NCI-H1092 treated with DMSO at 0.1 percent for 48 hours (cell line): ENCODE measurements around the gene KLHL9.
"Not testable (repeated sequence)": the region's sequence is repeated elsewhere in the genome, so short reads cannot be mapped to it uniquely, and the experiment has no call there.

Experiments
- DNase-seq: peaks from one replicate; lab custom pipeline; 2025; lab: John Stamatoyannopoulos, UW

The KLHL9 gene

GRCh38 chr9:21334701-21335632 is at the start of gene KLHL9:
KLHL9 (minus strand) TSS chr9:21335404; CDS start chr9:21334859, 545 bp downstream.
- DNase-seq: peak; percentile 95

- DNase-seq: no peak
These were observed 48.4 kb upstream of the KLHL9 start for GRCh38 chr9:21383627-21384026.

GRCh38 chr9:21381448-21382339 is 46.5 kb upstream of the KLHL9 start:
- no peak for DNase-seq

- DNase-seq: not testable (repeated sequence)
These were observed 36.3 kb upstream of the KLHL9 start for GRCh38 chr9:21371467-21371866.

GRCh38 chr9:21367957-21368356 is 32.8 kb upstream of the KLHL9 start, which contains the start of gene IFNA13:
IFNA13 (minus strand) TSS chr9:21368057; CDS start chr9:21368010, 47 bp downstream.
- no peak for DNase-seq

- not testable (repeated sequence) for DNase-seq
These were observed 32.0 kb upstream of the KLHL9 start for GRCh38 chr9:21367169-21367568.

- DNase-seq: no peak
These were observed 27.1 kb upstream of the KLHL9 start for GRCh38 chr9:21362287-21362686.

- DNase-seq: no peak
These were observed 22.6 kb upstream of the KLHL9 start for GRCh38 chr9:21357479-21358460.

- no peak for DNase-seq
These were observed 15.6 kb upstream of the KLHL9 start, which contains the start of gene IFNA6 for GRCh38 chr9:21350787-21351186. IFNA6 (minus strand) TSS chr9:21350887; CDS start chr9:21350887, 0 bp downstream.

GRCh38 chr9:21348430-21348970 is 13.3 kb upstream of the KLHL9 start:
- DNase-seq: no peak

GRCh38 chr9:21340735-21341134 is 5.5 kb upstream of the KLHL9 start:
- DNase-seq: no peak

- DNase-seq: no peak
These were observed 1.3 kb upstream of the KLHL9 start for GRCh38 chr9:21336457-21336856.

- DNase-seq: no peak
These were observed 2.0 kb downstream of the KLHL9 start for GRCh38 chr9:21333226-21333625.

GRCh38 chr9:21331676-21332402 is 3.4 kb downstream of the KLHL9 start:
- no peak for DNase-seq

GRCh38 chr9:21326526-21327139 is 8.6 kb downstream of the KLHL9 start:
- DNase-seq: peak; percentile 79

GRCh38 chr9:21324047-21324446 is 11.2 kb downstream of the KLHL9 start:
- no peak for DNase-seq

GRCh38 chr9:21322911-21323461 is 12.2 kb downstream of the KLHL9 start:
- no peak for DNase-seq

GRCh38 chr9:21320465-21320864 is 14.7 kb downstream of the KLHL9 start:
- no peak for DNase-seq
